Measurements from ENCODE around the gene LAMA3.
A peak's percentile ranks its signal among the peaks of the same experiment; 100 is the strongest.

The LAMA3 gene

DNA sequence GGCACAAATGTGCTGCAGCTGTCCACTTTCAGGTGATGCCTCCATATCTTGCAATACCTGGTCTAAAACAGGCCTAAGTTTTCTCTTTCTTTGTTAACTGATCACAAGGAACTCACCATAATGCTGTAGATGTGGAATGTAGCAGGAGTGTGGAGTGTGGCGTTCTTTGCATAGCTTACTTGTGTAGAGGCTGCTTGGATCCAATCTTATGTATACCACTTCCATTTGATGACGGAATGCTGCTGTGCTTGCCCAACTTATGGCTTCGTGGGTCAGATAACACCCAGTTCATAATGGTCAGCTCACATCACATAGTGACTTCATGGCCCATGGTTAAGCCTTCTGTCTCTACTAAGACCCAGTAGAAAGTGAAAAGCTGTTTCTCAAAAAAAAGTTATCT is 114.5 kb downstream of the LAMA3 start:
- TF ChIP-seq, protein P1, sequence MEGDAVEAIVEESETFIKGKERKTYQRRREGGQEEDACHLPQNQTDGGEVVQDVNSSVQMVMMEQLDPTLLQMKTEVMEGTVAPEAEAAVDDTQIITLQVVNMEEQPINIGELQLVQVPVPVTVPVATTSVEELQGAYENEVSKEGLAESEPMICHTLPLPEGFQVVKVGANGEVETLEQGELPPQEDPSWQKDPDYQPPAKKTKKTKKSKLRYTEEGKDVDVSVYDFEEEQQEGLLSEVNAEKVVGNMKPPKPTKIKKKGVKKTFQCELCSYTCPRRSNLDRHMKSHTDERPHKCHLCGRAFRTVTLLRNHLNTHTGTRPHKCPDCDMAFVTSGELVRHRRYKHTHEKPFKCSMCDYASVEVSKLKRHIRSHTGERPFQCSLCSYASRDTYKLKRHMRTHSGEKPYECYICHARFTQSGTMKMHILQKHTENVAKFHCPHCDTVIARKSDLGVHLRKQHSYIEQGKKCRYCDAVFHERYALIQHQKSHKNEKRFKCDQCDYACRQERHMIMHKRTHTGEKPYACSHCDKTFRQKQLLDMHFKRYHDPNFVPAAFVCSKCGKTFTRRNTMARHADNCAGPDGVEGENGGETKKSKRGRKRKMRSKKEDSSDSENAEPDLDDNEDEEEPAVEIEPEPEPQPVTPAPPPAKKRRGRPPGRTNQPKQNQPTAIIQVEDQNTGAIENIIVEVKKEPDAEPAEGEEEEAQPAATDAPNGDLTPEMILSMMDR (IDR thresholded peaks at IDR 0.05; ENCODE audit: insufficient read depth, low read depth, low read length, missing control alignments) = no peak
- no peak overlapping the region for H3K4me3 ChIP-seq (ENCODE audit: low read depth, low read length)

DNA sequence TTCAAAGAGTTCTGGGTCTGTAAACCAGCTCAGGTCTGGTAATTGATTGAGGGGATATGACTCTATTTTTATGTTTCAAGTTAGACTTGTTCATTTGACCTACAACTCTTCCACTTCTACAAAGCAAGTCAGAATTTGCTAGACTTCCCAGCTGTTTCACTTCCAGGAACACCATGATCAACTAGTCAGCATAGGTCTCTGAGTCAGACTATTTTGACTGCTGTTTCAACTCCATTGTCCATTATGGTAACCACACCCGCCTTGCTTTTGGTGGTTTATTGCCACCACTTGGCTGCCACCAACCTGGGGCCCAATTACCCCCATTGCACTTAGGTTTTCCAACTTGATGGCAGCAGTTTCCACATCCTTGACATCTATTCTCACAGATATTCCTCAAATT is 116.6 kb downstream of the LAMA3 start:
- no peak for DNase-seq (ENCODE audit: low read depth)
- TF ChIP-seq, protein P1 (IDR thresholded peaks at IDR 0.05; ENCODE audit: insufficient read depth, low read depth, low read length, missing control alignments) = no peak
- H3K4me3 ChIP-seq (ENCODE audit: low read depth, low read length) = no peak overlapping the region

More for the DNA sequence above, 114.5 kb downstream of the LAMA3 start:
- no peak for DNase-seq (ENCODE audit: low read depth)

DNA sequence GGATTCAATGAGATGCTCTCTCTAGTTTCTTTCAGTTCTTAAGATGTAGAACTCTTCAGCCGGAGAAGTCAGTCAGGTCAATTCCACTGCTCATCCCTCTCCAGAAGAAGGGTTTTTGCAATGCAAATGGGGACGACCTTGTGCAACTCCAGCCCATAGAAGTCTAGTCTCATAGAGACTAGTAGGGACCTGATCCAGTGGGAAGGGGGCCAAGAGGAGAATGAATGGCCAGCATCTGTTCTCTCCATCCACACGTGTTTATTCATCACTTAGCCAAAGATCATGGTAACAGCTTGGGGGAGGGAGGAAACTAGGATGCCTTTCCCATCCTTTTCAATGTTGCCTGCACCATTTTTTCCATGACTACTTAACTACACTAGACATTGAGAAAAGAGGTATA is 120.2 kb downstream of the LAMA3 start:
- no peak overlapping the region for H3K4me3 ChIP-seq (ENCODE audit: low read depth, low read length)
- TF ChIP-seq, protein P1 (IDR thresholded peaks at IDR 0.05; ENCODE audit: insufficient read depth, low read depth, low read length, missing control alignments) = no peak
- DNase-seq (ENCODE audit: low read depth) = no peak

DNA sequence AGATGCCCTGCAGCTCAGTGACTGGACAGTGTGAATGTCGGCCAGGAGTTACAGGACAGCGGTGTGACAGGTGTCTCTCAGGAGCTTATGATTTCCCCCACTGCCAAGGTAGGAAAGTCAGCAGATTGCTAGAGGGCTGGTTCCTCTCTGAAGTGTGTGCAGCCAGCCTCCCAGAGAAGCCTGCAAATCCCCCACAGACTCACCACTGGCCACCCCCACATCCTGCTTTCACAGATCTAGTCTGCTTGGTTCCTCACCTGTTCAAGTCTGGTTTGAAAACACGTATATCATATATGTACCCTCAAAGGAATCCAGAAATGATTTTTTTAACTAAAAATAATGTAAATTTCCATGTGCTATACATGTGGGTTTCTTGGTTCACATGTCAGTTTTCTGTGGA is 121.1 kb downstream of the LAMA3 start:
- H3K4me3 ChIP-seq (ENCODE audit: low read depth, low read length) = no peak overlapping the region
- DNase-seq (ENCODE audit: low read depth) = peak; percentile 63
- TF ChIP-seq, protein P1 (IDR thresholded peaks at IDR 0.05; ENCODE audit: insufficient read depth, low read depth, low read length, missing control alignments) = no peak

DNA sequence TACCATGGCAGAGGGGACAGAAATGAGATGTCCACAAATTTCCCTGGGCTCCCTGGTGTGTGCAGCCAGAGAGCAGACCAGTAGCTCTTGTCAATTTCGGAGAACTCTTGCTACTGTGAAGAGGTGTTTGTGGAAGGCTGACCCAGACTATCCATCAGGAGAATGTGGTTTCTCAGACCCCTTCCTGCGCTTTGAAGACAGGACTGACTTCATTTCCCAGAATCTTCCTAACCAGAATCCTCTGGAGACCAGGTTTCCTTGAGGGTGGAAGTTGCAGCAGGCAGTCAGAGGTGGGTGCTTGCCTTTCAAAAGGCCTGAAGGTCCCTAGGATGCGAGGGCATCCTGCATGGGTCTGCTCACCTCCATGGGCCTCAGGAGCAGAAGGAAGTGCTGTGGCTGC is 121.9 kb downstream of the LAMA3 start:
- DNase-seq (ENCODE audit: low read depth) = no peak

DNA sequence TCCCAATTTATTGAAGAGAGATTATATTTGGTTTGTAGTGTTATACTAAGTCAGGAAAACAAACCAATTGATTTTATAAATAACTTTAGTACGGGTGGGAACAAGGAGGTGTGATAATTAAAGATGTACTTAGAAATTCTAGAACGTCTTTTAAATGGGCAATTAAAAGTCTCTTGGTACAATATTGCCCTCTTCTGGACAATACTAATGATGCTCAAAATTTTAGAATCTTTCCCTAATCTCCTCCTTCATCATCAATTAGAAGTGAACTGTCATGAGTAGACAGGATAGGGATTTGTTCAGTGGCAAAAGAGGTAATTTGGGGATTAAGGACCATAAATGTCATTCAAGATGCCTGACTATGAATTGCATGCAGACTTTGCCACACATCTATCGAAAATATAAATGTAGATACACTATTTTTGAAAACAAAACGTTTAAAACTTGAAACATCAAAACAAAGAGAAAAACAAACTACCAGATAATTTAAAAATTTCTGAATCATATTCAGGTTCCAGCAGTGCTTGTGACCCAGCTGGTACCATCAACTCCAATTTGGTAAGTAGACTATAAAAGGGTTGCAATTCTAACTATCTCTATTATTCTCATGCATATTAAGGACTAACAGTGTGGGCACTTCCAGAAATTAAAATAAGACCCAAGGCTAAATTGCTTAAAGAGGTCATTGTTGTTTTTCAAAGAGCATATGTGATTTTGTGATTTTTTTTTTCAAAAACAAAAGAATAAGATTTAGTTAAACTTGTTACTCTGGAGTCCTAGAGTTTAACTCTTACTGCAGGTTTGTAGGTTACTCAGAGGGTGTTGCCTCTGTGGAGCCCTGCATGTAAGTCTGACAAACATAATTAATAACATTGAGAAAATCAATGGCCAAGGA is 123.5 kb downstream of the LAMA3 start:
- peak; percentile 23 for DNase-seq (ENCODE audit: low read depth)
- H3K4me3 ChIP-seq (ENCODE audit: low read depth, low read length) = no peak overlapping the region
- TF ChIP-seq, protein P1 (IDR thresholded peaks at IDR 0.05; ENCODE audit: insufficient read depth, low read depth, low read length, missing control alignments) = peak; percentile 40

More for the DNA sequence above, 121.9 kb downstream of the LAMA3 start:
- no peak overlapping the region for H3K4me3 ChIP-seq (ENCODE audit: low read depth, low read length)
- TF ChIP-seq, protein P1 (IDR thresholded peaks at IDR 0.05; ENCODE audit: insufficient read depth, low read depth, low read length, missing control alignments) = no peak

Data from GM12865 (cell line).